Osteocyte (in vitro differentiated cells): ENCODE results near the gene CDC23. TPM values are rescaled to one million over a fixed set of nuclear protein-coding genes. Genes with fewer than 3 reads are reported as not detected.

ENCODE experiments used
- DNase-seq: peaks from one replicate; pipeline ENCODE4 v3.0.0; 2021; ENCODE audit warnings: mixed read lengths; ENCODE audit not compliant: unreplicated experiment; ENCODE audit errors: extremely low spot score
- H3K27ac Mint-ChIP-seq: one replicate; pipeline ENCODE4 v1.8.0; 2021; ENCODE audit warnings: mild to moderate bottlenecking, mixed read lengths; ENCODE audit not compliant: unreplicated experiment
- H3K27me3 Mint-ChIP-seq: one replicate; pipeline ENCODE4 v1.8.0; 2021; ENCODE audit warnings: mixed read lengths; ENCODE audit not compliant: unreplicated experiment
- H3K36me3 Mint-ChIP-seq: one replicate; pipeline ENCODE4 v1.8.0; 2021; ENCODE audit warnings: mixed read lengths; ENCODE audit not compliant: unreplicated experiment
- H3K4me1 Mint-ChIP-seq: one replicate; pipeline ENCODE4 v1.8.0; 2021; ENCODE audit warnings: mixed read lengths; ENCODE audit not compliant: unreplicated experiment
- H3K4me3 Mint-ChIP-seq: one replicate; pipeline ENCODE4 v1.8.0; 2021; ENCODE audit warnings: mild to moderate bottlenecking, moderate library complexity, mixed read lengths; ENCODE audit not compliant: unreplicated experiment
- H3K9me3 Mint-ChIP-seq: one replicate; pipeline ENCODE4 v1.8.0; 2021; ENCODE audit warnings: mixed read lengths; ENCODE audit not compliant: unreplicated experiment
- total RNA-seq: library from RNA; stranded (reverse); gene quantifications from 2 replicates; pipeline ENCODE4 v1.2.1, GENCODE V29; 2021
- TF ChIP-seq, protein P1 (sequence below): fragments of 200-600 bp; sonication (generic); IDR thresholded peaks from 2 replicates; pipeline ENCODE4 v1.5.0; 2021; ENCODE audit warnings: antibody characterized with exemption, mild to moderate bottlenecking, moderate library complexity

Gene CDC23
- total RNA-seq, 1 donor from 2014 or later = 37.6 TPM

DNA sequence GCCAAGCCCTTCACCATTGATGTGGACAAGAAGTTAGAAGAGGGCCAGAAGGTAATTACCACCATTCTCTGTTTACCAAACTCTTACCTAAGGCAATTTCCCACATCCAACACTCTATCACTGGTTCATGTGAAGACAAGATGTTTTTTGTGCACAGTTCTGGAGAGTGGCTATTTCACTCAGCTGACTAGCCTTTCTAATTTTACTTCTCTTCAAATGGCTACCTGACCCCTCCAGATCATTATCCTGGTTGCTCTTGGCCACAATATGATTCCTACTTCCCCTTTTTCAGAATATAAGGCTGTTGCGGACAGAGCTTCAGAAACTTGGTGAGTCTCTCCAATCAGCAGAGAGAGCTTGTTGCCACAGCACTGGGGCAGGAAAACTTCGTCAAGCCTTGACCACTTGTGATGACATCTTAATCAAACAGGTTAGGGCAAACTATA, 27.1 kb downstream of the CDC23 start:
- H3K9me3 Mint-ChIP-seq = no peaks in the 10 kb centered on the region
- no peaks in the 10 kb centered on the region for H3K27me3 Mint-ChIP-seq

DNA sequence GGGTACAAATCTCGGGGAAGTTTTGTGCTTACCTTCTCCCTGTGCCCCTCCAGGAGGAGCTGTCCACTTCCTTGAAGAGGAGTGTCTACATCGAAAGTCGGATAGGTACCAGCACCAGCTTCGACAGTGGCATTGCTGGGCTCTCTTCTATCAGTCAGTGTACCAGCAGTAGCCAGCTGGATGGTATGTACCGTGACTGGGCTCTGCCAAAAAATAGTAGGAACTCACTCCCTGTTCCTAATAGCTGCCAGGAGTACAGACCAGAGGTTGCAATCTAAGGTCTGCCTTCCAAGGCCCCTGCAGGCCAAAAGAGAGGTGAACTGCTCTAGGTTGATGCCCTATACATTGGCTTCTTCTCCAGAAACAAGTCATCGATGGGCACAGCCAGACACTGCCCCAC, 30.3 kb downstream of the CDC23 start:
- TF ChIP-seq, protein P1, sequence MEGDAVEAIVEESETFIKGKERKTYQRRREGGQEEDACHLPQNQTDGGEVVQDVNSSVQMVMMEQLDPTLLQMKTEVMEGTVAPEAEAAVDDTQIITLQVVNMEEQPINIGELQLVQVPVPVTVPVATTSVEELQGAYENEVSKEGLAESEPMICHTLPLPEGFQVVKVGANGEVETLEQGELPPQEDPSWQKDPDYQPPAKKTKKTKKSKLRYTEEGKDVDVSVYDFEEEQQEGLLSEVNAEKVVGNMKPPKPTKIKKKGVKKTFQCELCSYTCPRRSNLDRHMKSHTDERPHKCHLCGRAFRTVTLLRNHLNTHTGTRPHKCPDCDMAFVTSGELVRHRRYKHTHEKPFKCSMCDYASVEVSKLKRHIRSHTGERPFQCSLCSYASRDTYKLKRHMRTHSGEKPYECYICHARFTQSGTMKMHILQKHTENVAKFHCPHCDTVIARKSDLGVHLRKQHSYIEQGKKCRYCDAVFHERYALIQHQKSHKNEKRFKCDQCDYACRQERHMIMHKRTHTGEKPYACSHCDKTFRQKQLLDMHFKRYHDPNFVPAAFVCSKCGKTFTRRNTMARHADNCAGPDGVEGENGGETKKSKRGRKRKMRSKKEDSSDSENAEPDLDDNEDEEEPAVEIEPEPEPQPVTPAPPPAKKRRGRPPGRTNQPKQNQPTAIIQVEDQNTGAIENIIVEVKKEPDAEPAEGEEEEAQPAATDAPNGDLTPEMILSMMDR = no peak
- Mint-ChIP-seq H3K4me3 (no peak overlapping the region), H3K27me3 (no peaks in the 10 kb centered on the region), H3K4me1 (peaks cover under 1% of the 10 kb centered on the region), H3K36me3 (peaks cover 15% of the 10 kb centered on the region), H3K27ac (no peak overlapping the region), H3K9me3 (no peaks in the 10 kb centered on the region)
- DNase-seq = no peak

More for the DNA sequence above, 27.1 kb downstream of the CDC23 start:
- Mint-ChIP-seq H3K4me3 (no peak overlapping the region), H3K4me1 (no peaks in the 10 kb centered on the region), H3K36me3 (peaks cover 31% of the 10 kb centered on the region), H3K27ac (no peak overlapping the region)
- no peak for DNase-seq
- TF ChIP-seq, protein P1 = no peak

DNA sequence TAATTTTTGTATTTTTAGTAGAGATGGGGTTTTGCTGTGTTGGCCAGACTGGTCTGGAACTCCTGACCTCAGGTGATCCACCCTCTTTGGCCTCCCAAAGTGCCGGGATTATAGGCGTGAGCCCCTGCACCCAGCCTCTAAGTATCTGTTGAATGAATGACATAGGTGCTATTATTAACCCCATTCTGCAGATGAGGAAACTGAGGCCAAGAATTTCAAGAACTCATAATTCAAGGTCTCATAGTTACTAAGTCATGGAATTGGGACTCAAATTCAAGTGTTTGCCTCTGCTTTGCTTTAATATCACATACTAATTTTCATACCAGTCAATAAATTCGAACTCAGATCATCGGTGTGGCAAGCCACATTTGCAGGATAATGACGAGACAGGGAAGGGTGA, 32.3 kb downstream of the CDC23 start:
- H3K4me3 Mint-ChIP-seq = no peak overlapping the region
- H3K36me3 Mint-ChIP-seq = peaks cover 11% of the 10 kb centered on the region
- peaks cover 14% of the 10 kb centered on the region for H3K4me1 Mint-ChIP-seq
- TF ChIP-seq, protein P1 = no peak
- no peak overlapping the region for H3K27ac Mint-ChIP-seq
- H3K27me3 Mint-ChIP-seq = no peaks in the 10 kb centered on the region
- no peaks in the 10 kb centered on the region for H3K9me3 Mint-ChIP-seq
- no peak for DNase-seq

DNA sequence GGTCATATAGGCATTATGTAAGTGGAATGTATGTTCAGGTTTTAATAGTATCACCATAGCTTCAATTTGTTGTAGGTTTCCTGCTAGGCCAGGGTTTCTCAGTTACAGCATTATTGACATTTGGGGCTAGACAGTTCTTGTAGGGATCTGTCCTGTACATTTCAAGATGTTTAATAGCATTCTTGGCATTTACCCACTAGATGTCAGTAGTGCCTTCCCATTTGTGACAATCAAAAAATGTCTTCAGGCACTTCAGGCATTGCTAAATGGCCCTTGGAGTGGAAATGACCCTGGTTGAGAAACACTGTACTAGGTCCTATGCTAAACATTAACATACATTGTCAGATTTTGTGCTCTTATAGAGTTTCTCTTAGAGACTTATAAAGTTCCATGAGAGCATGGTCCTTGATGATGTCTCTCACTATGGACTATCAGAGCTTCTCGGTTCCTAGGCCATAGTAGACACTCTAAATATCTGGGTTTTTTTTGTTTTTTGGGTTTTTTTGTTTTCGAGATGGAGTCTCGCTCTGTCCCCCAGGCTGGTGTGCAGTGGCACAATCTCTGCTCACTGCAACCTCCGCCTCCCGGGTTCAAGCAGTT, 32.8 kb downstream of the CDC23 start:
- Mint-ChIP-seq H3K27ac (no peak overlapping the region), H3K9me3 (no peaks in the 10 kb centered on the region), H3K4me3 (no peak overlapping the region), H3K27me3 (no peaks in the 10 kb centered on the region), H3K36me3 (peaks cover 12% of the 10 kb centered on the region), H3K4me1 (peaks cover 14% of the 10 kb centered on the region)
- TF ChIP-seq, protein P1 = peak; percentile 67
- no peak for DNase-seq

DNA sequence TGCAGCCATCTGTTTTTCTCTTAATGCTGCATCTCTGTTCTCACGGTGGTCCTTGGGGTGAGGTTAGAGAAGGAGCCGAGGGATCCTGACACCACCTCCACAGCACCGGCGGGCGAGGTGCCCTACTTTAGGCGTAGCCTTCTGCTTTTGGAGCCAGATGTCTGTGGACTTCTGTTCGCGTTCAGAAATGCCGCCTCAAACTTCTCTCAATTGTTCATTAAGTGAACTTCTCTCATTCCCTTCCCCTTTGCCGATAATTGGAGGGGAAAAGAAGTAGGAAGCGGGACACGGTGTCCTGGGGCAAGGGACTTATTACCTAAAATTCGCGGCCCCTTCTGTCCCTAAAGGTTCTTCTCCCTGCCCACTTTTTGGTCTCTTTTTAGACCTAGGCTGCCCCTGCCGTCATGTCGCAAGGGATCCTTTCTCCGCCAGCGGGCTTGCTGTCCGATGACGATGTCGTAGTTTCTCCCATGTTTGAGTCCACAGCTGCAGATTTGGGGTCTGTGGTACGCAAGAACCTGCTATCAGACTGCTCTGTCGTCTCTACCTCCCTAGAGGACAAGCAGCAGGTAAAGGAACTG, 33.8 kb downstream of the CDC23 start:
- Mint-ChIP-seq H3K4me3 (no peak overlapping the region), H3K9me3 (no peaks in the 10 kb centered on the region)
- no peak for DNase-seq

More for the DNA sequence above, 33.8 kb downstream of the CDC23 start:
- Mint-ChIP-seq H3K4me1 (peaks cover 14% of the 10 kb centered on the region), H3K36me3 (peaks cover 8% of the 10 kb centered on the region), H3K27ac (no peak overlapping the region), H3K27me3 (no peaks in the 10 kb centered on the region)
- TF ChIP-seq, protein P1 = no peak
